ENCODE data around the gene ANKS1A. TPM values are rescaled to one million over a fixed set of nuclear protein-coding genes. Genes with fewer than 3 reads are reported as not detected.

The ANKS1A gene
- total RNA-seq, 1 experiment from 2014 or later = 26.5 TPM

GRCh38 chr6:34900321-34901031, 11.4 kb downstream of the ANKS1A start:
- Histone ChIP-seq H2BK15ac (ENCODE audit: low read depth, low read length) (no peak overlapping the region), H2BK5ac (ENCODE audit: insufficient read length, low read length) (no peak overlapping the region), H2AFZ (ENCODE audit: low read length) (no peak overlapping the region), H3K14ac (ENCODE audit: insufficient read depth, low read length) (no peak overlapping the region), H4K20me1 (ENCODE audit: control insufficient read depth, insufficient read depth, insufficient read length) (no peaks in the 10 kb centered on the region), H3K4me1 (ENCODE audit: insufficient read depth, low read length) (no peaks in the 10 kb centered on the region), H3K27ac (ENCODE audit: insufficient read length, low read depth, low read length) (no peak overlapping the region), H2BK120ac (ENCODE audit: low read depth, low read length, poor library complexity, severe bottlenecking) (no peak overlapping the region), H3K4me2 (ENCODE audit: insufficient read depth, insufficient read length, low read length) (no peak overlapping the region), H3K56ac (ENCODE audit: insufficient read length, low read depth, low read length) (no peak overlapping the region), H2BK12ac (ENCODE audit: insufficient read length, low read depth, low read length) (no peak overlapping the region), H3K79me2 (ENCODE audit: insufficient read depth, low read length) (no peaks in the 10 kb centered on the region; the same call in 1 of the 2 replicates), H3T11ph (ENCODE audit: low read length) (no peak overlapping the region), H4K8ac (replicated peaks; ENCODE audit: insufficient read length, low read depth, low read length) (no peak overlapping the region), H3K79me1 (ENCODE audit: insufficient read depth, low read depth, low read length, poor library complexity, severe bottlenecking) (no peaks in the 10 kb centered on the region), H4K91ac (ENCODE audit: insufficient read length, low read depth, low read length) (no peak overlapping the region), H3K27me3 (ENCODE audit: insufficient read depth, low read length) (no peaks in the 10 kb centered on the region), H2AK5ac (ENCODE audit: insufficient read length, low read length) (no peak overlapping the region), H3K4ac (ENCODE audit: low read depth, low read length) (no peak overlapping the region), H4K5ac (ENCODE audit: insufficient read length, low read depth, low read length) (no peak overlapping the region), H3K23ac (ENCODE audit: insufficient read length, low read depth, low read length) (no peak overlapping the region), H3K9ac (ENCODE audit: extremely low read depth, insufficient read length, low read length) (no peak overlapping the region), H3K18ac (ENCODE audit: insufficient read length, low read depth, low read length) (no peak overlapping the region), H3K9me3 (ENCODE audit: control insufficient read depth, low read depth, low read length) (no peaks in the 10 kb centered on the region), H3K23me2 (ENCODE audit: insufficient read length, low read depth, low read length, poor library complexity, severe bottlenecking) (no peaks in the 10 kb centered on the region), H2BK20ac (ENCODE audit: low read depth, low read length, poor library complexity, severe bottlenecking) (no peak overlapping the region)
- TF ChIP-seq CTCF (conservative IDR thresholded peaks at IDR 0.05) = no peak
- peaks cover 5 to 6% of the 10 kb centered on the region in 2 experiments for H3K4me1 Mint-ChIP-seq
- no peaks in the 10 kb centered on the region for H3K9me3 Mint-ChIP-seq
- WGBS (ENCODE audit: extremely low coverage, insufficient read length, low lambda C conversion rate) = no CpG with 5 or more reads among the region's 4 CpGs
- no peak for DNase-seq
- H3K27ac Mint-ChIP-seq = no peak overlapping the region
- no peaks in the 10 kb centered on the region for H3K27me3 Mint-ChIP-seq (ENCODE audit: low read depth)
- H3K4me3 Mint-ChIP-seq = no peak overlapping the region
- H3K36me3 Mint-ChIP-seq (ENCODE audit: insufficient read depth in 1 of 3, low read depth in 3 of 3) = peaks cover 0 to 5% (median 0%) of the 10 kb centered on the region in 3 experiments; a peak in 1 of 7 replicates

Data from H9 (cell line).